NCI-H1930 (cell line): Measurements from ENCODE around the gene SYNCRIP.
A peak's percentile ranks its signal among the peaks of the same experiment; 100 is the strongest.
"Not testable (repeated sequence)": the region's sequence is repeated elsewhere in the genome, so short reads cannot be mapped to it uniquely, and the experiment has no call there.

Source experiments
- DNase-seq, 2 experiments: peaks; one replicate each; lab custom pipeline; 2025; lab: John Stamatoyannopoulos, UW

The SYNCRIP gene

DNA sequence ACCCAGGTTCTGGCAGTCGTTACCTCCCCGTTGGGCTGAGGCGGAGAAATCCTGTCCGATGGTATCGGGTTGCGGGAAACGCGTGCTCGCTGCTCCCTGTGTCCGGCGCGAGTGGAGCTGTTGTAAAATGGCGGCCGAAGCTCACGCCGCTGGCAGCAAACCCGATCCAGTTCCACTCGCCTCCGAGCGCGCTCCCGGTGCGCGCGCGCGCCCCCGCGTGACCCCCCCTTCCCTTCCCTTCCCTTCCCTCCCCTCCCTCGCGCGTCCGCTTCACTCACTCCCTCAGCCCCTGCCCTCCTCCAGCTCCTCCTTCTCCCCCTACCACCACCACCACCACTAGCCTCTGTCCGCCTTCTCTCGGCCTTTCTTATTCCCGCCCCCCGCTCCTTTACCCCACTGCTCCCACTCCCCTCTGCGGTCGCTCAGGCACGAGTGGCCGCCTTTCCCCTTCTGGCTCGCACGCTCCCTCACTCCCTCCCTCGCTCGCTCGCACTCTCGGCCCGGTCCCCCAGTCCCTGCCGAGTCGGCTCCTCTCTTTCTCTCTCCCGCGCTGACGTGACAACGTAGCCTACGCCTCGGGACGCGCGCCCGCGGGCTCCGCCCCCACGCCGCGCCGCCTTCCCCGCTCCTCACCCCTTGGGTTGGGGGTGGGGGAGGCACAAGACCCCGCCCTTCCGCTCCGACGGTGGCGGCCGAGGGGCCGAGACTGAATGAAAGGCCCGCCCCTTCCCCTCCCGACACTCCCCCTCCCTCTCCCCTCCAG lies at the start of gene SYNCRIP:
TSS of gene SYNCRIP (minus strand) at position 113 of the 763 bp plus-strand sequence. CDS start 1,447 bp downstream, outside the sequence.
- peak; percentile 90 to 93 for DNase-seq

DNA sequence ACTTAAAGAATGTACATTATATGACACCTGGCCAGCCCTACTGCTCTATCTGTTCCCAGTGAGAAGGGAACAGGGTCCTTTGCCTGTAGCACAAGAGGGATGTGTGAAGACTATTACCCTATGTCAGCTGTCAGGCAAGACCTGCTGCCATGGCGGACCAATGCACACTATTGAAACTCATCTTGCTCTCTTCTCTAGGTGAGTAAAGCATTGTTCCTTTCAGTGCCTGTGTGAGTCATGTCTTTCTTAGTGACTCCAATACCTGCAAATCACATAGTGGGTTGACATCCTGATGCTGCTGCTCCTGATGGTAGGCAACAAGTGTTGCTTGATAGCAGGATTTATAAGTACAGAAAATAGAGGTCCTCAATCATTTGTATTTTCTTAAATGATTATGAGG lies 48.8 kb upstream of the SYNCRIP start:
- DNase-seq, result no peak

- DNase-seq, result no peak
Observed at GRCh38 chr6:85690071-85690470, 47.4 kb upstream of the SYNCRIP start.

- DNase-seq, result no peak
Observed at GRCh38 chr6:85685713-85686112, 43.0 kb upstream of the SYNCRIP start.

- no peak for DNase-seq
Observed at GRCh38 chr6:85684809-85685171, 42.1 kb upstream of the SYNCRIP start.

GRCh38 chr6:85684133-85684808 lies 41.6 kb upstream of the SYNCRIP start:
- no peak for DNase-seq

GRCh38 chr6:85681899-85682298 lies 39.2 kb upstream of the SYNCRIP start:
- DNase-seq, result not testable (repeated sequence)

DNA sequence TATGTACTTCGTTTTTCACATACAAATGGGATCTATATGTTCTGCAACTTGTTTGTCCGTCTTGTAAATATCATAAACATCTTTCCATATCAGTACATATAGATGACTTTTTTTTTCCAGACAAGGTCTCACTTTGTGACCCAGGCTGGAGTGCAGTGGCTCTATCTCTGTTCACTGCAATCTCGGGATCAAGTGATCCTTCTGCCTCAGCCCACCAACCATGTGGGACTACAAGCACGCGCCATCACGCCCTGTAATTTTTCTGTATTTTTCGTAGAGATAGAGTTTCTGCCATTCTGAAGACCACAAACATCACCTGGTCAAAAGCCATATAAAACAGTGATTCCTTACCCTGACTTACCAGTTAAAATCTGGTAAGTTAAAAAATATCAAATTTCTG lies 37.7 kb upstream of the SYNCRIP start:
- DNase-seq, result no peak

- no peak for DNase-seq
Observed at GRCh38 chr6:85679445-85680123, 36.9 kb upstream of the SYNCRIP start.

DNA sequence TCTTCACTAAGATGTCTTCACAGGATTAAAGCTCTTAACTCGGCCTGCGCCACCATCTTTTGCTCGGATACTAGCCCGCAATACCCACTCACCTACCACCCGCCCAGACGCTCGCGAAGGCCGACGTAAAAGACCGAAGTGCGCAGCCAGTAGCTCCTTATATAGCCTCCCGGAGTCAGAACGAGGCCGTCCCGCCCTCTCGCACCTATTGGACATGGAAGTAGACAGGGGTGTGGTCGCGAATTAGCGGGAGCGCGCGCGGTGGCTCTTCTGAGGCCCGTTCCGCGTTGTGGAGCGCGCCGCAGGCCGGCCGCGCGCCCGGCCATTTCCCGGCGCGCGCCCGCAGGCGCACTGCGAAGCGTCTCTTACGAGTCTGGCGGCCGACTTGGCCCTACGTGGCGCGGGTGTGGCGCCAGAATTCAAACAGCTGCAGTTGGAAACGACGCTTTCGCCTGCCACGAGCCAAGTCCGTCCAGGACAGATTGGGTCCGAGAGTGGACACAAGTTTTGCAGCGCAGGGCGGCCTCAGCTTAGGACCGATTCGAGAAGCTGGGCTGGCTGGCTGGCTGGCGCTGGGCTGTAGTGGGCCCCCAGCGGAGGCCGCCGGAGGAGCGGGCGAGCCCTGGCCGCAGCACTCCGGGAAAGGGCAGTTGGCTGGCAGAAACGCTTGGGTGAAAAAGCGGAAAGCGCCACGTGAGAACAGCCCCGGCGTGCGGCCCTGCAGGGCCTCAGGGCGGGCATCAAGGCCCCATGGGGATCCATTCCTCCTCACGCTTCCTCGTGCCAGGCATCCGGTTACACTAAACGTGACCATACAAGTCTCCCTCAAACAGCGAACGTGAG lies 36.1 kb upstream of the SYNCRIP start:
- peak; percentile 90 to 93 for DNase-seq

GRCh38 chr6:85678026-85678601 lies 35.4 kb upstream of the SYNCRIP start:
- no peak for DNase-seq

DNA sequence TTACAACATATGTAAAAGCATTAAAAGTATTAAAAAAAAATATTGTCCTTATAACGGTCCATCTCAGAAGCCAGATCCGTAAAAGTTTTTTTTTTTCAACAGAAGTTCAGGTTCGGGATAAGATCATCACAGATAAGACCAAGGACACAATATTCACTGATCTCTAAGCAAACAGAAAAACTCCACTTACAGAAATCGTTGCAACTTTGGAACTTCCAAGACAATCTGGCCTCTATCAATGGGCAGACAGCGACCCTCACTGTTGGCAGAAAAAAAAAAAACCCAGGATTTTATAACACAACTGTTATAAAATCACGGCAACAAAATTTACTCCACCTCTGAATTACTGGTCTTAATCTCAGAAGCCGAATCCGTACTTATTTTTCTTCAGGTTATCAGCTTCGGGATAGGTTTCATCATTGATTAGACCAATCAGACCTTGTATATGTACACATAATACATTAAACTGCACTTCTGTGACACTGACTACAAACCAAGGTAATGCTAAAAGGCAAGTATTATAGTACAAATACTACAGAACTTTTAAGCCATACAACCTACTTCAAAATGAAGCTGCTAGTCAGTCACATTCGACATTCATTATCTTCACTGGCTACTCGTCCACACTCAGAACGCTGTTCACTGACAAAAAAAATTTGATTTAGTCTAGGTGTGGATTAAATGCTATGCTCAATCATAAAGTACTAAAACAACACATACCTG lies 34.7 kb upstream of the SYNCRIP start:
- DNase-seq, result no peak

DNA sequence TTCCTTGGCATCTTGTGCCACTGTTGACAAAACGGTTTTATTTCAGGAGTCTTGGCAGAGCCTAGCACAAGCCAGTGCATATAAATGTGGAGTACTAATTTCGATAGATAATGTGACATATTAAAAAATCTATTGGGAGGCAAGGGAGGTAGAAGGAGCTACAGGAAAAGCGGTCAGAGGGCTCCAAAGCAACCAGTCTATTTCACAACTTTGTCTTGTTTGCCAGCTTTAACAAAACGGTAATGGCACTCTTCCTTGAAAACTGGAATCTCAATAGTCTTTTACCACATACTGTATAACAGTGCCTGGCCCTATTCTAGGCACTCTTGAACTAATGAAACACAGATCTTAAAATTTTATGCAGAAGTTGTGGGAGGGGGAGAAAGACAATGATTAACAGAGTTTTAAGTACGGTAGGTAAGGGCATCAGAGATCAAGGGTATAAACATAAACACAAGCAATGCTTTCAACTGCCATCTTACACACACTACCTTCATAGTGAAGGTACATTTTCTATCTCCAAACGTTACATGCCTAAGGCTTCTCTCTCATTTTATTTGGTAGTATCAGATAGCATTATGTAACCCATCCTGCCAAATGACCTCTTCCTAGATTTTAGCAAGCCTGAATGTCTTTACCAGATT lies 33.5 kb upstream of the SYNCRIP start:
- no peak for DNase-seq

DNA sequence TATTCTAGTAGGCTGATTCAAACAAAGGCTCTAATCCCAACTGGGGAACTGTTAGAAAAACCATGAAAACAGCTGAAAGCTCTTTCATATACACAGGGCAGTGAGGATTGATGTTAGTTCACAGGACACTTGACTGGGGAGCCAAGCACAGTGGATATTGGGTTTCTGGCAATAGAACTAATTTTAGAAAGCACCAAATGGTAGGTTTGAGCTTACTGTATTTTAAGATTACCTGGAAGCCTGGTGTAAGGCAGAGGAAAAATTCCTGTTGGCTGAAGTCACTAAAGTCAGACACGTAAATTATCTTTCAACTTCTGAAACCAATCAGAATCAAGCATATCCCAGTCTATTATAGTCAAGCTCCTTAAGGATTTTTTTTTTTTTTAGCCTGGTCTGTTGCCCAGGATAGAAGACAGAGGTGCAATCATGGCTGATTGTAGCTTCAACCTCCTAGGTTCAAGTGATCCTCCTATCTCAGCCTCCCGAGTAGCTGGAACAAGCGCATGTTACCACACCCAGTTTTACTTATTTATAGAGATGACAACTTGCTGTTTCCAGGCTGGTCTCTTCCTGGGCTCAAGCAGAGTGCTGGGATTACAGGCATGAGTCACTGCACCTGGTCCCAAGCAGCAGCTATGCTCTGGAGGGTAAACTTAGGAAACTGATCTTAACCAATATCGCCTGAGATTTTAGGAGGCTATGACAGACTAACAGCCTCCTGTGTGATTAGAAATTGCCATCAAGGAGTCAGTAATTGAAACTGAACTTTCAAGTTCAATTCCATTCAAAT lies 32.5 kb upstream of the SYNCRIP start:
- DNase-seq, result no peak

- no peak for DNase-seq
Observed at GRCh38 chr6:85674604-85675003, 31.9 kb upstream of the SYNCRIP start.

DNA sequence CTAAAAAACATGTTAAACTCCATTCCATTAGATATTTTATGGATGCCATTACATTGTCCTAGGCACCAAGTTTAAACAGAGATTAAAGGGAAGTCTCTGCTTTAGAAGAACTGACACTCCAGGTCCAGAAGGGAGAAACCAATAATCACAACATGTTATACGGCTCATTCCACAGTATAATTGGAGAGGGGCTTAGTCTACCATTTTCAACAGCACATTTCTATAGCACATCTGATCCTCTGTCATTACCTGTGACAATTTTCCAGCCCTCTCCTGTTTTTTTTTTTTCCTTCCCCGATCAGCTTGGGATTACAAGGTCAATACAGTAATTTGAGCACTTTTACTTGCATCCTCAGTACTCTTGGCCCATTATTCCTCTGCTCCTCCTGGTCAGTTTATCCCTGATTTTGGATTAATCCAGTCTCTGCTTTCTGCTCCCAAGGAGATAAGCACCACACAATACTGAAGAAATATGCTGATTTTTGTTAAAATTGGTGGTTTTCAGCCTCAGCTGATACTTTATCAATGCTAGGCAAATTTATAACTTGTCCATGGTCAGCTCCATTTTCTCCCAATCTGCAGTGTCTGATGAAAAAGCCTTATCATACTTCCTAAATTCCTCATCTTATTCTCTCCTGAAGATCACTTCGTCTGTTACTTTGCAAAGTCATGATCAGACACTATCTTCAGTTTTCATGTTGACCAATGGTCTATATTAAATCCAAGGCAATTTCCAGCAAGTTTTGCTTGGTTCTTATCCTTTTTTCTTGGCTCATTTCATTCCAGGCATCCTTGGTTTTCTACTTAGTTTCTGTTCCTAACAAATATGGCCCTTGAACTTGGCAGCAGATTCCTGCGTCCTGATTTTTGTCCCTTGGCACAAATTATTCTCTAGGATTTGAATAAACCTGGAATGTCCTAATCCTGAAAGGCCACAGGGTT lies 30.8 kb upstream of the SYNCRIP start:
- no peak for DNase-seq

GRCh38 chr6:85672623-85673022 lies 29.9 kb upstream of the SYNCRIP start:
- DNase-seq, result no peak

- DNase-seq, result no peak
Observed at GRCh38 chr6:85672050-85672449, 29.4 kb upstream of the SYNCRIP start.

GRCh38 chr6:85670573-85670972 lies 27.9 kb upstream of the SYNCRIP start:
- DNase-seq, result no peak
